Activated B cell treated with CpG ODN at 0.5 μM for 24 hours (primary cell): ENCODE measurements around the gene EOLA1. TPM values are rescaled to one million over a fixed set of nuclear protein-coding genes. Genes with fewer than 3 reads are reported as not detected.

Experiments
- ATAC-seq: fragments of 200-7000 bp; cut with Tn5 transposase; one replicate; pipeline ENCODE4 v1.10.0; 2021; ENCODE audit warnings: low read depth, mild to moderate bottlenecking, moderate library complexity
- CTCF ChIA-PET: fragments of 350-600 bp; sonication (Branson Sonifier 250); formaldehyde crosslinking; loops from one replicate; lab custom pipeline; 2021; ENCODE audit warnings: antibody characterized with exemption; lab: Charles Lee
- POLR2A ChIA-PET: fragments of 350-600 bp; sonication (Branson Sonifier 250); formaldehyde crosslinking; loops from one replicate; lab custom pipeline; 2021; ENCODE audit warnings: antibody characterized with exemption; lab: Charles Lee
- DNase-seq: peaks from one replicate; pipeline ENCODE4 v3.0.0; 2022
- H3K27ac Mint-ChIP-seq: one replicate; pipeline ENCODE4 v1.8.0; 2020; ENCODE audit warnings: mixed read lengths
- H3K27me3 Mint-ChIP-seq: one replicate; pipeline ENCODE4 v1.8.0; 2021; ENCODE audit warnings: mixed read lengths
- H3K36me3 Mint-ChIP-seq: one replicate; pipeline ENCODE4 v1.8.0; 2021; ENCODE audit warnings: low read depth, mixed read lengths
- H3K4me1 Mint-ChIP-seq: one replicate; pipeline ENCODE4 v1.8.0; 2021; ENCODE audit warnings: mixed read lengths
- H3K4me3 Mint-ChIP-seq: one replicate; pipeline ENCODE4 v1.8.0; 2020; ENCODE audit warnings: mild to moderate bottlenecking, mixed read lengths
- H3K9me3 Mint-ChIP-seq: one replicate; pipeline ENCODE4 v1.8.0; 2020; ENCODE audit warnings: mixed read lengths
- intact Hi-C: fragments of 100-400 bp; cut with micrococcal nuclease; formaldehyde crosslinking; loops from one replicate; pipeline ENCODE4 v1.15.1; 2024
- total RNA-seq: library from RNA; stranded (reverse); gene quantifications from 2 replicates; pipeline ENCODE4 v1.2.3, GENCODE V29; 2022
- TF ChIP-seq, protein P1 (sequence below): fragments of 200-600 bp; IDR thresholded peaks from one replicate; pipeline ENCODE4 v1.8.0; 2022; ENCODE audit warnings: antibody characterized with exemption, mild to moderate bottlenecking

EOLA1 gene
- total RNA-seq, 1 donor from 2014 or later, result 22.8 TPM

DNA sequence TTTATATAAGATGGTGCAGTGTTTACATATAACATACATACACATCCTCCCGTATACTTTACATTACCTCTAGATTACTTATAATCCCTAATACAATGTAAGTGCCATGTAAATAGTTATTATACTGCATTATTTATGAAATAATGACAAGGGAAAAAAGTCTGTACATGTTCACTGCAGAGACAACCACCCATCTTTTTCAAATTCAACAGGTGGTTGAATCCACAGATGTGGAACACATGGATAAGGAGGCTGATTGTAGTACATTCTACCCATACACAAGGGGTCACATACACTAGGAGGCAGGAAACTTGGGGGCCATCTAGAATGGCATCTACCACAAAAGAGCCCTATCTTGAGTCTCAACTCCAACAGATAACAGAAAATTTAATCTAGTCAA, 32.3 kb upstream of the EOLA1 start:
- TF ChIP-seq, protein P1, sequence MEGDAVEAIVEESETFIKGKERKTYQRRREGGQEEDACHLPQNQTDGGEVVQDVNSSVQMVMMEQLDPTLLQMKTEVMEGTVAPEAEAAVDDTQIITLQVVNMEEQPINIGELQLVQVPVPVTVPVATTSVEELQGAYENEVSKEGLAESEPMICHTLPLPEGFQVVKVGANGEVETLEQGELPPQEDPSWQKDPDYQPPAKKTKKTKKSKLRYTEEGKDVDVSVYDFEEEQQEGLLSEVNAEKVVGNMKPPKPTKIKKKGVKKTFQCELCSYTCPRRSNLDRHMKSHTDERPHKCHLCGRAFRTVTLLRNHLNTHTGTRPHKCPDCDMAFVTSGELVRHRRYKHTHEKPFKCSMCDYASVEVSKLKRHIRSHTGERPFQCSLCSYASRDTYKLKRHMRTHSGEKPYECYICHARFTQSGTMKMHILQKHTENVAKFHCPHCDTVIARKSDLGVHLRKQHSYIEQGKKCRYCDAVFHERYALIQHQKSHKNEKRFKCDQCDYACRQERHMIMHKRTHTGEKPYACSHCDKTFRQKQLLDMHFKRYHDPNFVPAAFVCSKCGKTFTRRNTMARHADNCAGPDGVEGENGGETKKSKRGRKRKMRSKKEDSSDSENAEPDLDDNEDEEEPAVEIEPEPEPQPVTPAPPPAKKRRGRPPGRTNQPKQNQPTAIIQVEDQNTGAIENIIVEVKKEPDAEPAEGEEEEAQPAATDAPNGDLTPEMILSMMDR, result no peak
- Mint-ChIP-seq H3K4me1 (peaks cover 8% of the 10 kb centered on the region), H3K27me3 (no peaks in the 10 kb centered on the region), H3K4me3 (no peak overlapping the region), H3K36me3 (no peaks in the 10 kb centered on the region), H3K9me3 (no peaks in the 10 kb centered on the region), H3K27ac (no peak overlapping the region)
- ChIA-PET CTCF (no interaction called here), POLR2A (no interaction called here)
- no peak for ATAC-seq
- no peak for DNase-seq
- intact Hi-C loops, result no loop called here

- H3K27me3 Mint-ChIP-seq, result no peaks in the 10 kb centered on the region
- no peaks in the 10 kb centered on the region for H3K9me3 Mint-ChIP-seq
- ATAC-seq (no peak), DNase-seq (no peak)
- intact Hi-C loops, result loop anchor here (5.0 kb wide), 1 partner anchor 122 kb away; the partner anchor contains the start of gene TMEM185A
- peak overlapping the region; percentile 43 for H3K27ac Mint-ChIP-seq
- no peaks in the 10 kb centered on the region for H3K36me3 Mint-ChIP-seq
- peaks cover 7% of the 10 kb centered on the region for H3K4me1 Mint-ChIP-seq
- POLR2A ChIA-PET, result no interaction called here
- H3K4me3 Mint-ChIP-seq, result no peak overlapping the region
- CTCF ChIA-PET, result no interaction called here
- TF ChIP-seq, protein P1, result no peak
Observed at GRCh38 chrX:149510386-149510785, 30.4 kb upstream of the EOLA1 start.

GRCh38 chrX:149511081-149511480, 29.7 kb upstream of the EOLA1 start:
- no peak overlapping the region for H3K27ac Mint-ChIP-seq
- H3K4me1 Mint-ChIP-seq, result peaks cover 2% of the 10 kb centered on the region
- H3K27me3 Mint-ChIP-seq, result no peaks in the 10 kb centered on the region
- intact Hi-C loops, result loop anchor here (5.0 kb wide), 1 partner anchor 121 kb away; the partner anchor contains the start of gene TMEM185A
- TF ChIP-seq, protein P1, result no peak
- POLR2A ChIA-PET, result no interaction called here
- no peak for ATAC-seq
- H3K9me3 Mint-ChIP-seq, result no peaks in the 10 kb centered on the region
- DNase-seq, result no peak
- CTCF ChIA-PET, result interaction anchor here (2.0 kb wide), 1 partner anchor 29 kb away, joined by 8 read pairs; the partner anchor contains the start of gene EOLA1
- no peak overlapping the region for H3K4me3 Mint-ChIP-seq
- no peaks in the 10 kb centered on the region for H3K36me3 Mint-ChIP-seq

GRCh38 chrX:149512225-149512885, 28.5 kb upstream of the EOLA1 start:
- no peak for DNase-seq
- CTCF ChIA-PET, result interaction anchor here (1.2 to 2.0 kb wide), 2 partner anchors 10 to 28 kb away, joined by 4 to 8 read pairs; partner anchors contain the start of gene EOLA1
- Mint-ChIP-seq H3K36me3 (no peaks in the 10 kb centered on the region), H3K4me1 (peaks cover 3% of the 10 kb centered on the region), H3K9me3 (no peaks in the 10 kb centered on the region), H3K27ac (no peak overlapping the region), H3K27me3 (no peaks in the 10 kb centered on the region), H3K4me3 (no peak overlapping the region)
- POLR2A ChIA-PET, result interaction anchor here (1.6 kb wide), 1 partner anchor 28 kb away, joined by 16 read pairs; the partner anchor contains the start of gene EOLA1
- peak; percentile 95 for ATAC-seq
- TF ChIP-seq, protein P1, result no peak
- intact Hi-C loops, result loop anchor here (1.0 to 5.0 kb wide), 4 partner anchors 8 to 313 kb away; partner anchors contain the start of gene TMEM185A

DNA sequence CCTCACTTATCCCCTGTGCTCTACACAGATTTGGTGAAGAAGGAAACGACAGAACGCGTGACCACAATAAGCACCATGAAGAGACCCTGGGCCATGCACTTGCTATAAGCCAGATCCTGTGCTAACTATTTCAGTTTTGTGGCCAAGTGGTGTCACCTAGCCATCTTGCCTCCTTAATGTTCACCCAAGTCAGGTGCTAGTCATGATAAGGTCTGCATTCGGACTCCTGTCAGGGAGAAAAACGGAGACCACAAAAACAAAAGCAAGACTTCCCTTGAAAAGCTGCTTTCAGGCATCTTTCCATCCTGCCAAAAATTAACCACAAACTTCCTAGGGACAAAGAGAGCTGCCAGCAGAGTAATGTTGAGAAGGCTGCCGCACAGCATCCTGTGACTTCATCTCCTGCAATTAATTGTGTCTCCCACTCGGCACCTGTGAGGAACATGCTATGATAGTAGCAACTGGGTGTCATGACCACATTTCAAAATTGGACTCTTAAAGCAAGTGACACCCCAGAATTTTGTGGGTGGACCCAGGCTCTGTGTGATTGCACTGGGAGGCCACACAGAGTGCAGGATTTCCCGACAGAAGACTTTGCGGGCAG, 26.9 kb upstream of the EOLA1 start:
- Mint-ChIP-seq H3K27me3 (no peaks in the 10 kb centered on the region), H3K9me3 (no peaks in the 10 kb centered on the region), H3K36me3 (no peaks in the 10 kb centered on the region), H3K4me1 (peaks cover 3% of the 10 kb centered on the region), H3K27ac (no peak overlapping the region), H3K4me3 (no peak overlapping the region)
- intact Hi-C loops, result loop anchor here (5.0 kb wide), 1 partner anchor 118 kb away; the partner anchor contains the start of gene TMEM185A
- no peak for DNase-seq
- ChIA-PET POLR2A (no interaction called here), CTCF (interaction anchor here (1.0 kb wide), 1 partner anchor 25 kb away, joined by 4 read pairs; no protein-coding TSS in a partner anchor)
- no peak for ATAC-seq
- TF ChIP-seq, protein P1, result no peak
